ENCODE measurements around the gene SOX18. TPM values are rescaled to one million over a fixed set of nuclear protein-coding genes. Genes with fewer than 3 reads are reported as not detected.

Gene SOX18
- total and polyA plus RNA-seq, 7 donors = 0.69 to 11.9 (median 3.0) TPM

DNA sequence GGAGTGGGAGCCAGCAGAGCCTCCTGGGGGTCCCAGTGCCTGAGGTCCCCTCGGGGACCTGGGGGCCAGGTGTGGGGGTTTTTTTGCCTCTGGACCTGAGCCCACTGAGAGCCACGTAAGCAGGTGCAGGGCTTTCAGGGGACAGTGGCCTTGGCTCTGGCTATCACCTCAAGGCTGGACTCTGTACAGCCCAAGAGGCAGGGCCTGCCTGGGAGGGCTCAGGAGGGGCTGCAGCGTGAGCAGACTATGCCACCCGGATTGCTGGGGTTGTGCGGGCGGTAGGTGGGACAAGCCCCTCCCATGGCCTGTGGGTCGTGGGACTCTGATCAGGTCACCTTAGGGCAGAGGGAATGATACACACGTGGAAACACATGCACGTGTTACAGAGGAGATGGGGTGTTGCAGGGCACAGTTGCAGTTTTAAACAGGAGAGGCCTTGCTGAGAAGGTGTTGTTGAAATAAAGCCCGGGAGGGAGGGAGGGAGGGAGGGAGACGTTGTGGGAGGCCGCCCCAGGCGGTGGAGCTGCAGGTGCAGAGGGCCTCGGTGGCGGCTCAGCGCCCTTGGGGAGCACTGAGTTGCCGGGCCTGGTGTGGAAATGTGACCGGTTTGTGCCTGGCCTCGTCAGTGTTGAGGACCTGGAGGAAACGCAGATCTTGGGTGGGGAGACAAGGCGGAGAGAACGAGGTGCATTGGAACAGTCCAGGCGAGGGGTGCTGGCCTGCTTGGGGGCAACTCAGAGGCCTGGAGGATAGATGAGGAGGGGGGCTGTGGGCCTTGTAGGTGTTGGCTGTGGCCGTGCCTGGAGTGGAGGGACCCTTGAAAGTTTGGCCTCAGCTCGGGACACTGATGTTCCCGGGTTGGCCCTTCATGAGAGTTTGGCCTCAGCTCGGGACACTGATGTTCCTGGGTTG is 15.9 kb upstream of the SOX18 start:
- Histone ChIP-seq H3K27me3 (no peaks in the 10 kb centered on the region), H3K4me3 (no peak overlapping the region), H3K9me3 (no peaks in the 10 kb centered on the region), H3K36me3 (peaks cover 0 to 4% (median 0%) of the 10 kb centered on the region in 4 donors), H3K27ac (no peak overlapping the region), H3K4me1 (peaks cover 0 to 29% (median 25%) of the 10 kb centered on the region in 4 donors)
- TF ChIP-seq POLR2AphosphoS5 (IDR thresholded peaks at IDR 0.05) (no peak), EP300 (IDR thresholded peaks at IDR 0.05) (no peak), POLR2A (IDR thresholded peaks at IDR 0.05) (no peak)
- TF ChIP-seq, protein P1, sequence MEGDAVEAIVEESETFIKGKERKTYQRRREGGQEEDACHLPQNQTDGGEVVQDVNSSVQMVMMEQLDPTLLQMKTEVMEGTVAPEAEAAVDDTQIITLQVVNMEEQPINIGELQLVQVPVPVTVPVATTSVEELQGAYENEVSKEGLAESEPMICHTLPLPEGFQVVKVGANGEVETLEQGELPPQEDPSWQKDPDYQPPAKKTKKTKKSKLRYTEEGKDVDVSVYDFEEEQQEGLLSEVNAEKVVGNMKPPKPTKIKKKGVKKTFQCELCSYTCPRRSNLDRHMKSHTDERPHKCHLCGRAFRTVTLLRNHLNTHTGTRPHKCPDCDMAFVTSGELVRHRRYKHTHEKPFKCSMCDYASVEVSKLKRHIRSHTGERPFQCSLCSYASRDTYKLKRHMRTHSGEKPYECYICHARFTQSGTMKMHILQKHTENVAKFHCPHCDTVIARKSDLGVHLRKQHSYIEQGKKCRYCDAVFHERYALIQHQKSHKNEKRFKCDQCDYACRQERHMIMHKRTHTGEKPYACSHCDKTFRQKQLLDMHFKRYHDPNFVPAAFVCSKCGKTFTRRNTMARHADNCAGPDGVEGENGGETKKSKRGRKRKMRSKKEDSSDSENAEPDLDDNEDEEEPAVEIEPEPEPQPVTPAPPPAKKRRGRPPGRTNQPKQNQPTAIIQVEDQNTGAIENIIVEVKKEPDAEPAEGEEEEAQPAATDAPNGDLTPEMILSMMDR (IDR thresholded peaks at IDR 0.05) = no peak
- DNase-seq = no peak
- 36 to 47% methylated on average over 27 of the region's 27 CpGs for WGBS, 2 donors
- intact Hi-C loops (cut with DNase I) = no loop called here

DNA sequence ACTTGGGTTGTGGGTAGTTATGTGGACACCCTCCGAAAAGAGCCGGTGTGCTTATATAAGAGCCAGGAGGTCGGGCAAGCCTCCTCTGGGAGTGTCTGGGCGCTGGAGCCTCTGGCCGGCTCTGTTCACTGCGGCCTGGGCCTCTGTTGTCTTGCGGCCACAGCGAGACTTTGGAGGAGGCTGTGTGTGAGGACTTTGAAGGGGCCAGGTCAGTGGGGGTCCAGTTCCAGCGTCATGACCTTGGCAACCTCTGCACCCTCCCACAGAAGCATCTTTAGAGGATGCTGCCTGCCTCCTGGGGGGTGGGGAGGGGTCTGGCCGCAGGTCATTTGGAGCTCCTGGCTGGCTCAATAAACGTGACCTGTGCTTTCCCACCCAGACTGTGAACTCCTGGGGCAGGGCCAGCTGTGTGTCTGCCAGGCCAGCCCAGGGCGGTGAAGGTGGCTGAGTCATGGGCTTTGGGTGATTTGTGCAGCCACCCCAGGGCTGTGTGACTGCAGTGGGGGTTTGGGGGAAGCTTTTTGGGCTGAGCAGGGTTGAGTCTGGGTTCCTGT is 14.8 kb upstream of the SOX18 start:
- TF ChIP-seq POLR2A (IDR thresholded peaks at IDR 0.05) (no peak), EP300 (IDR thresholded peaks at IDR 0.05) (no peak), POLR2AphosphoS5 (IDR thresholded peaks at IDR 0.05) (no peak)
- TF ChIP-seq, protein P1 (IDR thresholded peaks at IDR 0.05) = no peak
- H3K9me3 ChIP-seq = no peaks in the 10 kb centered on the region
- DNase-seq = no peak
- H3K4me3 ChIP-seq = peak overlapping the region; percentile 72 to 95 (median 89)
- peak overlapping the region; percentile 77 to 91 (median 88) for H3K27ac ChIP-seq
- no peaks in the 10 kb centered on the region for H3K27me3 ChIP-seq
- H3K4me1 ChIP-seq = peaks cover 0 to 29% (median 25%) of the 10 kb centered on the region in 4 donors
- intact Hi-C loops (cut with DNase I) = no loop called here
- H3K36me3 ChIP-seq = no peaks in the 10 kb centered on the region
- WGBS, 2 donors = 60 to 69% methylated on average over 12 of the region's 12 CpGs

- intact Hi-C loops (cut with DNase I) = loop anchor here (1.0 kb wide), 1 partner anchor 82 kb away; the partner anchor contains the start of gene PRPF6
- H3K4me1 ChIP-seq = peaks cover 0 to 29% (median 25%) of the 10 kb centered on the region in 4 donors
- peak overlapping the region; percentile 72 to 95 (median 89) for H3K4me3 ChIP-seq
- no peak for DNase-seq
- H3K27me3 ChIP-seq = no peaks in the 10 kb centered on the region
- peak overlapping the region; percentile 77 to 91 (median 88) for H3K27ac ChIP-seq
- 5% methylated on average over 51 of the region's 51 CpGs for WGBS, 2 donors
- TF ChIP-seq, protein P1 (IDR thresholded peaks at IDR 0.05) = no peak
- no peak for TF ChIP-seq EP300 (IDR thresholded peaks at IDR 0.05)
- no peak for TF ChIP-seq POLR2A (IDR thresholded peaks at IDR 0.05)
- no peak for TF ChIP-seq POLR2AphosphoS5 (IDR thresholded peaks at IDR 0.05)
- H3K36me3 ChIP-seq = no peaks in the 10 kb centered on the region
- H3K9me3 ChIP-seq = no peaks in the 10 kb centered on the region
These were observed 14.1 kb upstream of the SOX18 start for GRCh38 chr20:64063389-64064144.

DNA sequence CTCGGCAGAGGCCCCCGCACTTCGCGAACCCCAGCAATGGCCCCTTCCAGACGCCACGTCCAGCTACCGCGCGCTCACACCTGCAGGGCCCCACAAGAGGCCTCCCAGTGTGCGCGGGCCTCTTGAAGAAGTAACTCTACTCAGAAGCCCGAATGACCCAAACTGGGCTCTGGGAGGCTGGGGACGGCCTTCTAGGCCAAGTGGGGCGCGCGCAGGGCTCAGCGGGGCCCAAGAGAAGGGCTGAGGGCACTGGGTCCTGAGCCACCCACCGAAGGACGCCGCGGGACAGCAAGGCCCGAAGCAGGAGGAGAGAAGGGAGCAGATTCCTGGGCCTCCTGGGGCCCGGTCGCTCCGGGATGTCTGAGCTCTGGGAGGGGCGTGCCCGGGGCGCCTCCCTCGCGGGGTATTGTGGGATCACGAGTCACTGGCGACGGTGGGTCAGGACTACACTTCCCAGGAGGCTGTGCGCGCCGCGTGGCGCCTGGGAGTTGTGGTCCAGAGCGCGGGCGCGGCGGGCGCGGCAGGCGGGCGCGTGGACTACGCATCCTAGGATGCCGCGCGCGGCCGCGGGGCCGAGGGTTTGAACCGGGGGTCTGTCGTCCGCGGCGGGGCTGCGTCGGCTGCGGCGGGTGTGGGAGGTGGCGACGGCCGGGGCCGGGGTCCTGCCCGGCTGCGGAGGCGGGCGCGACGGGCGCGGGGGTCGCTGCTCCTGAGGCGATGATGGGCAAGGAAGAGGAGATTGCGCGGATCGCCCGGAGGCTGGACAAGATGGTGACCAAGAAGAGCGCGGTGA is 13.4 kb upstream of the SOX18 start, which contains the start of gene TCEA2:
Gene TCEA2 (plus strand): TSS at position 603 of the 793 bp plus-strand sequence. CDS start 115 bp downstream, at position 718.
- no peaks in the 10 kb centered on the region for H3K36me3 ChIP-seq
- TF ChIP-seq EP300 (IDR thresholded peaks at IDR 0.05) (no peak), POLR2AphosphoS5 (IDR thresholded peaks at IDR 0.05) (peak; percentile 79 to 95 (median 90)), POLR2A (IDR thresholded peaks at IDR 0.05) (peak; percentile 72 to 82)
- TF ChIP-seq, protein P1 (IDR thresholded peaks at IDR 0.05) = no peak
- DNase-seq = peak; percentile 98
- peaks cover 0 to 31% (median 25%) of the 10 kb centered on the region in 4 donors for H3K4me1 ChIP-seq
- 8 to 11% methylated on average over 85 of the region's 85 CpGs for WGBS, 2 donors
- H3K4me3 ChIP-seq = peak within 1 kb of the TSS; percentile 72 to 95 (median 89)
- intact Hi-C loops (cut with DNase I) = loop anchor here (1.0 kb wide), 1 partner anchor 81 kb away; the partner anchor contains the start of gene PRPF6
- H3K27ac ChIP-seq = peak within 1 kb of the TSS; percentile 77 to 91 (median 88)
- no peaks in the 10 kb centered on the region for H3K9me3 ChIP-seq
- no peaks in the 10 kb centered on the region for H3K27me3 ChIP-seq

Data from sigmoid colon (tissue), 7 donors.